Superior temporal gyrus (tissue), 1 donor: ENCODE results near the gene CFAP221.

Experiments used
- DNase-seq: peaks from one replicate; pipeline ENCODE4 v3.0.0-alpha.2; 2016; ENCODE audit errors: extremely low spot score

Gene CFAP221

DNA sequence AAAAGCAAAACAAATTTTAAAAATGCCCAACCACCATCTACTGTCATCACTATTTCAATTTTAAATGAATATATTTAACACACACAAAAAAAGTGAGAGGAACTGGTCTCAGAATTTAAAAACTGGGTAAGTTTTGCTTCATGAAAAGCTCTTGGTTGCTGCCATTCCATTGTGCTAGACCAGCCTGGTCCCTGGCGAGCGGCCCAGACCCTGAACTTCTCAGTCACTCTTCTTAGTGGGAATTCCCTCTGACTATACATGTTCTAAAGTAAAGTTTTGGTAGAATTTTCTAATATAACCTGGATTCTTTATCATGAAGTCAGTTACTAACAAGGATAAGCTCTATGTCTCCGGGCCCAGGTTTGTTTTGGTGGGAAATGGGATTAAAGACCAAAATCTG lies 99.9 kb downstream of the CFAP221 start:
- DNase-seq: no peak

DNA sequence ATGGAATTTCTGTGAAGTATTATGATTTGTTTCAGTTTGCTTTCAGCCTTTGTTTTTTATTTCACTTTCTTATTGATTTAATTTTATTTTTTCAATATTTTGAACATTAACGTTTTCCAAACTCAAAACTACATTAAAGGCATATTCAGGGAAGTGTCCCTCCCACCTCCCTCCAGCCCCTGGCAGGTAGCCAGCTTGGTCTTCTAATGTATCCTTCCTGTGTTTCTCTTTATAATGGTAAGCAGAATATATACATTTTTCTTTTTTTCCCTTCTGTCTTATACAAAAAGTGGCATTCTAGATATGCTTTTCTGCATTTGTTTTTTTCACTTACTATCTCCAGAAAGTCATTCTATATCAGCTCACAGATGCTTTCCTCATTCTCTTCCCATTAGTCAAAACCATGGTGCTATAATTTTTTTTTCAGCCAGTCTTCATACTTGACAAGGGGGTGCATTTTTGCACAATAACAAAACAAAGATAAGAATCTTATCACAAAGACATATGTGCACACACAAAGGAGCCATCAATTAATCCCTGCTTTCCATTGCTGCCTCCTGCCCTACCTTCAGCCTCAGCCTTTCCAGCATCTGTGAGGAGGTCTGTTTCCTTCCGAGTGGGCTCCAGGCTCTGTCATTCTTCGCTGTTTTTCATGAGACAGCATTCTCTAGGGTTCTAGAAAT lies 101.1 kb downstream of the CFAP221 start:
- DNase-seq: no peak

DNA sequence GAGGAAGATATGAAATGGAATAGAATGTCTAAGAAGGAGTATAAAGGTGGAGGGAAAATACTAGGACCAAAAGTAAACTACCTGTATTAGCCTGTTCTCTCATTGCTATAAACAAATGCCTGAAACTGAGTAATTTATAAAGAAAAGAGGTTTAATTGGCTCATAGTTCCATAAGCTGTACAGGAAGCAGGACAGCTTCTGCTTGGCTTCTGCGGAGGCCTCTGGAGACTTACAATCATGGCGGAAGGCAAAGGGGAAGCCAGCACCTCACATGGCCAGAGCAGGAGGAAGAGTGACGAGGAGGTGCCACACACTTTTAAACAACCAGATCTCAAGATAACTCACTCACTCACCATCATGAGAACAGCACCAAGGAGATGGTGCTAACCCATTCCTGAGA lies 101.9 kb downstream of the CFAP221 start:
- DNase-seq: no peak

DNA sequence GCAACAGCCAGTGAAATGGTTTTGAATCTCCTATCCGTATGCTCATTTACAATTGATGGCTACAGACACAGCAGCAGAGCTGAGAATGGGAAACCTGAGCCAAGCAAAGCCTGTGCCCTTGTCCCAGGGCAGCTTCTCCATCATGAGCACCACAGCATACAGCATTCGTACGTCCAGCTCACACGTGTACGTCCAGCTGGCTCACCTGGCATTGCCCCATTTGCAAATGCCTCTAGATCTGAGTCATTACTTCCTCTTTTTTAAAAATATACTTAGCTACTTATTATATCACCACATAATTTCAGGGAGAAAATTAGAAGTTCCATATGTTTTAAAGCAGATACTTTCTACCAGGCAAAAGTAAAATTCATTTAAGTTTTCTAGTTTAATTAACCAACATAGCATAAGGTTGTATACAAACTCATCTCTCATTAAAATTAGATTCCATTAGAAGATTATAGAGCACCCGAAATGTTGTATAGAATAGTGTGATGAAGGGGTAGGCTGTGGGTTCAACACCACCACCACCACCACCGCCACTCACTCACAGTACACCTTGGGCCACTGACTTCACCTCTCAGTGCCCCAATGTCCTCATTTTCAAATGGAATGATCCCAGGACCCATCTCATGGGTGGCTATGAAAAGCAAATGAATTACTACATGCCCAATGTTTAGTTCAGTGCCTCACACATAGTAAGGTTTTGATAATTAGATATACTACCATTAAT lies 103.4 kb downstream of the CFAP221 start:
- no peak for DNase-seq

DNA sequence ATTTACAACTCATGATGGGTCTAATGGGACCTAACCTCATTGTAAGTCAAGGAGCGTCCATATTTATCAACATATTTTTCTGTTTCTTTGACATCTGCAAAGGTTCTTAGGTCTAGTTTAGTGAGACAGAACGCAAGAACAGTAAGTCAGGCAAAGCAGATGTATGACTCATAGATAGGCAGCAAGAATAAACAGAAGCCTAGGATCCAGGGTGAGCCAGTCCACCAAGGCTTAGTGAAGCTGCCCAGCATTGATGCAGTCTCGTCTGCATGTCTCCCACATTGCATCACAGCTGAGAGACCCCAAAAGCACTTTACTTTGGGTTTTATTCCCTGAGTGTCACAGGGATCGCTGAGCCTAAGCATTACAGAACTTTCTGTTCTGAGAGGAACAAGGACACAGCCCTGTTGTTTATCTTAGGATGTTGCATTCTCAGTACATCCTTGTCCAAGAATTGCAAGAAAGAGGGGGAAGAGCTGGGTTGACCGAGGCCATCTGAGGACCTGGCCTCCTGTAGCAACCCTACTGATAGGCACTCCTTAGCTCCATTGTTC lies 105.2 kb downstream of the CFAP221 start:
- DNase-seq: no peak

DNA sequence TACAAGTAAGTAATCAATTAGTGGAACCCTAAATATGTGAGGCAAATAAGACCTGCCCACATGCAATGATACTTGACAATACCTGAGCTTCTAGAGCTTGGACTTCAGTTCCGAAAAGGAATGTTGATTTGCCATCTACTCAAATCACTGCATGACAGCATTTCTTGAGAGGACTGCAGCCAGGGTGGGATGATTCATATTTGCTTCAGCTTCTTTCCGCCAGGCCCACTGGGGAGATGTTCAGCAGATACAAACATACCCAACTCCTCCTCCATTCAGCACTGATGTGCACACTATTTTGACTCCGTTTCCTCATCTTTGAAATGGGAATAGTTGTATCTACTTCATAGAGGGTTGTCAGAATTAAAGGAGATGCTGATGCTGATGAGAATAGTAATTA lies 106.0 kb downstream of the CFAP221 start:
- no peak for DNase-seq

DNA sequence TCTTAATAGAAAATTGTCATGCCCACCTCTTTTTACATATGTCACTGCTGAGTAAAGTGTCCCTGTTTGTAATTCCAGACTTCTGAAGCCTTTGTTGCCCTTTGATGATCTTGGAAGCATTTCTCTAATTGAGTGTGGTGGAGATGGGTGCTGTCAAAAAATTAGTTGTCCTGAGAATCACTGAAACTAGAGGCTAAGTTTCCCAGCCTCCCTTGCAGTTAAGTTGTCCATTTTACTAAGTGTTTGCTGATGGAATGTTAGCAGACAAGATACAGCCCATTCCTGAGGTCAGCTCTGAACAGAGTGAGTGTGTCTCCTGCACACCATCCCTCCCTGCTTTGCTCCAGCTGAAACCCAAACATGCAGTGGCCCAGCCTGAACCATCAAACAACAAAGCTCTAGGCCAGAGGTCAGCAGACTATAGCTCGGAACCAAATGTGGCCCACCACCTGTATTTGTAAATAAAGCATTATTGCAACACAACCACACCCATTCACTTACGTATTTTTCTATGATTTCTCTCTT lies 106.7 kb downstream of the CFAP221 start:
- no peak for DNase-seq

DNA sequence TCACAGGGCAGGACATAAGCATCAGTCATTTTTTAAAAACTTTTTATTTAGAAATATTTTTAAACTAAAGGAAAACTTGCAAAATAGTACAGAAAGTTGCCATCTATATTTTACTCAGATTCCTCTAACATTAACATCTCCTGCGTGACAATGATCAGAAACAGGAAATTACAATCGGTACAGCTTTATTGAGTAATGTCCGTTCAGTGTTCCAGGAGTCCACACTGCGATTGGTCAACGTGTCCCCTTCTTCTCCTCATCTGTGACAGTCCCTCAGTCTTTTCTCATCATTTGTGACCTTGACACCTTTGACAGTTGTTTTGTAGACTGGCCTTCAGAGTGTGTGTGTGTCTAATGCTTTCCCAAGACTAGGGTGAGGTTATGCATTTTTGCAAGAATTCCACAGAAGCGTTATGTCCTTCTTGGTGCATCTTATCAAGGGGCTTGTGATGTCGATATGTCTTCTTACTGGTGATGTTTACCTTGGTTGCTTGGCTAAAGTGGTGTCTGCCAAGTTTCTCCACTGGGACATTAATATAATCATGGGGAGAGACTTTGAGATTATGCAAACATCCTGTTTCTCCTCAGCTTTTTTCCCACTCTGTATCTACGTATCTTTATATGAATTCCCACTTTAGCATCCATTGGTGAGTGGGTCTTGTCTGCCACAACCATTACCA lies 113.4 kb downstream of the CFAP221 start:
- no peak for DNase-seq

DNA sequence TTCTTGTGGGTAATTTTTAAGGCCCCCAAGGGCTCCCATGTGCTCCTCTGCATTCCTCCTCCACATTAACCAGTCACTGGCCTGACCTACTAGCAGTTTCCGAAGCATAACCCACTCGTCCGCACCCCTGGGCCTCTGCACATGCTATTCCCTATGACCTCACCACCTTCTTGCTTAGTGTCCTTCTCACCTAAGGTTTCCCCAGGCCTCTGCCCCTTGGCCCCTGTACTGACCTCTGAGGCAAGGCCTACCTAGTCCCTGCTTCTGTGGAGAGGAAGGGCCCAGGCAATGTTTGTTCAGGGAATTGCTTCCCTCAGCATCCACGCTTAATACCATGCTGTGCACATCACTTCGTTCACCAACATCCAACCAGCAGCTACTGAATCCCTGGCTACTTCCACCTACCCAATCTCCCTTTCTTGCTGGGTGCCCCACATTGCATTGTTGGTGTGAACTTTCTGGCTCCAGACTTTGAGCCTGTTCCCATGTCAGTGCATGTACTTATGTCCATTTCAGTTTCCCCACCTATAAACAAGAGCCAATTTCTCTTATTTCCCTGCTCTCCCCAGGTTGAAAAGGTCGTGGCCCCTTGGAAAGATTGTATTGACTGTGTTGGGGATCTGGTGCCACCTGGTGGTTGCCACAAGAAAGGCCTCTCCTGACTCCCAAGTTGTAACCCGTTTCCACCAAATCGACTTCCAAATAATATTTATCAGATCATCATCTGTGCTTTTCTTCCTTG lies 115.5 kb downstream of the CFAP221 start:
- peak; percentile 79 for DNase-seq

DNA sequence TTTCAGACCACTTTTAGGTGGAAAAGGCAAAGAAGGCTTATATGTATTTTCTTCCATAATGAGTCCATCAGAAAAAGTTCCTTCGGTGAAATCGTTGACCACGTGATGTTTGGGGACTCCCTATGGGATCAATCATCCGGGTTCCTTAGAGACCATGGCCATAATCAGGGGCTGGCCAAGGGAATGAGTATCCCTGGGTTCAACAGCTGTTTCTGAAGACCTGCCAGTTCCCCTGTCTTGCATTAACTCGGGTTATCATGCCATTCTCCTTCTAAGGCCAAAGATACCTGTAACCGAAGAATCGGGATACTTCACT lies 116.1 kb downstream of the CFAP221 start:
- no peak for DNase-seq

DNA sequence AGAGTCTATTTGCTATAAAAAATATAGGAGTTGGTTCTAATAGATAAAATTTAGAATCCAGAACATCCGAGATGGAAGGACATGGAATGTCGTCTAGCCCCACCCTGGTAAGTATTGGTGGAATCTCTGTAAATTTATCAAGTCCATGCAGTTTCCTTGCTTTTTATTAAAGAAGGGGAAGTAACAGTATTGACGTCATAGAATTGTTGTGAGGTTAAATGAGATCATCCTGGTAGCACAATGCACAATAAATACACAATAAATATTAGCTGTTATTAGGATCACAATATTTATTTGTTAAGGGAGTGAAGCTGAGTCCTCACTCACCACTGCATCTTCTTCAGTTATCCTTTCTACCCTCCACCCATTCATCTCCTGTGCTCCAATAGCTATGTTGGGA lies 118.0 kb downstream of the CFAP221 start:
- DNase-seq: no peak

DNA sequence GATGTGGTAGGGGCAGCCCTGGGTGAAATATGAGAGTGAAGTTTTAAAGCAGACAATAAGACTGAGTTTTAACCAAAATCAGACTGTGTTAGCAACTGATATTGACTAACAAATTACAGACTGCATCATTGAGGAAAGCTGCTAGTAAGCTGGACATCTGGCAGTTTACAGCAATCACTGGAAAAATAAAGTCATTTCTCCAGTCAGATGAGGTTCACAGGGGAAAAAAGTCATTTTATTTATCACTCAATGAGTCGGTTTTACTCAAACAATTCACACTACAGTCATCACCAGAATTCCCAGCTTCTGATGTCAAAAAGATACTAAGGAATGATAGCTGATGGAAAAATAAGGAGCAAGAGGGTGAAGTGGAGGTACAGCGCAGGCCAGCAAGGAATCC lies 124.3 kb downstream of the CFAP221 start:
- DNase-seq: no peak

DNA sequence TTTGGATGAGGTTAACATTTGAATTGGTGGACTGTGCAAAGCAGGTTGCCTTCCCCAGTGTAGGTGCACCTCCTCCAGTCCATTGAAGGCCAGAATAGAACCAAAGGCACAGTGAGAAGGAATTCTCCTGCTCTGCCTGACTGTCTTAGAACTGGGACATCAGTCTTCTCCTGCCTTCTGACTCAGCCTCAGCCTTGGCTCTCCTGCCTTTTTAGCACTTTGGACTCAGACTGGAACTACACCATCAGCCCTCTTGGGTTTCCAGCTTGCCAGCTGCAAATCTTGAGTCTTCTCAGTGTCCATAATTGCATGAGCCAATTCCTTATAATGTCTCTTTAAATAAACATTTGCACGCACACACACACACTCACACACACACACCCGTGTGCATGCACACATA lies 126.8 kb downstream of the CFAP221 start:
- DNase-seq: no peak

DNA sequence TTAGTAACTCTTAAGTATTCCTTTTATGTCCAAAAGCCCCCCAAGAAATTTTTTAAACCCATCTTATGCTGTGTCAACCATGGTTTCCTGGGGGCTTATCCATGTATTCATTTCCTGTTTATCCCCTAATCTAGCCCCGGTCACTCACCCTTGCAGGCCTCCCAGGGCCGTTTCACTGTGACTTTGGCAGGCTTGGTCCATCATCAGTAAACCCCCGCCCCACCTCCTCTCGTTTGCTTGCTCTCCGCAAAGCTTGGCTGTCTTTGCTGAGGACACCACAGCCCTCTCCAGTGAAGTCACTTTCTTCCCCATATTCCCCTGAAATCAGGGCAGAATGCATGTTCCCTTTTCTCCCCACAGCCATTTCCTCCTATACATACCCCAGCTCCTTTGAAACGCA lies 127.5 kb downstream of the CFAP221 start:
- DNase-seq: no peak

DNA sequence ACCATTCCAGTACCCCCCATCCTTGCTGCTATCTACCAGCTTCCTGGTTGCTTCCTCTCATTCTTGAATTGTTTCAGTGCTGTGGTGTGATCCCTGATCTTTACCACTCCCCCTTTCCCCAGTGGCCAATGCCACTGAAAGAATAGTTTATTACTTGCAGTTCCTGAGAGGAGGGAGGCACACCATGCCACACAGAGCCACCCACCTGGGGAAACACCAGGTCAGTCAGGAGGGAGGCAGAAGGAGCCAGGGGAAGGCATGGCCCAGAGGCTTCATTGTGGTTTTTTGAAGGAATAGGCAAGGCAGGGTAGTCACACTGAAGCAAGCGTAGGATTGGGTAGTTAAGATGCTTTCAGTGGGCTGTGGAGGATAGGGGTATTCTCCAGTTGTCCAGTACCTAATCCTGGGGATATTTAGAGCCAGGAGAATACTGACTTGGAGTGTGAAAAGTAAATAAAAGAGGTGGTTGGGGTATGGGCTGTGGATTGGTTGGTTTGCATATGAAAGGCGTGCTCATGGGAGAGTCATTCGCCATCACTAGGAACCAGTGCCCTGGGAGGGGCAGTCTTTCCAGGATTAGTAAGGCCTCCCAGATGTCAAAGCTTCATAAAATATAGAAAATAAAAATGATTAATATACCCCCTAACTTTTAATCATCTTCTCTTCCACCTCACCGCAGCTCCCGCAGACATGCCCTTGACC lies 128.1 kb downstream of the CFAP221 start:
- no peak for DNase-seq

DNA sequence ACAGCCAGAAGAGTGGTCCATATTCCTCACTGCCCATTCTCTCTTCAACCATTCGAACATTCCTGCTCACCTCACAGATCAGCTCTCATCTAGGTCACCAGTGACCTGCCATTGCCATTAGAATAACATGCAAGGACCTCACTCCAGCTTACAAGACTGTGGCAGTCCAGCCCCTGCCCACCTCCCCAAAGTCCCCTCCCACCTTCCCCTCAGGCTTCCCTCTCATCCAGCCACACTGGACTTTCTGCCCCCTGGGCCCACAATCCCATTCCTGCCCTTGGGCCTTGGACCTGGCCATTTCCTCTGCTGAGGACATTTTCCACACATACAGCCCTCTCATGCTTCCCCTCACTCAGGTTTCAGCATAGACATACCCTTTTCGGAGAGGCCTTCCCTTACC lies 129.5 kb downstream of the CFAP221 start:
- DNase-seq: no peak

DNA sequence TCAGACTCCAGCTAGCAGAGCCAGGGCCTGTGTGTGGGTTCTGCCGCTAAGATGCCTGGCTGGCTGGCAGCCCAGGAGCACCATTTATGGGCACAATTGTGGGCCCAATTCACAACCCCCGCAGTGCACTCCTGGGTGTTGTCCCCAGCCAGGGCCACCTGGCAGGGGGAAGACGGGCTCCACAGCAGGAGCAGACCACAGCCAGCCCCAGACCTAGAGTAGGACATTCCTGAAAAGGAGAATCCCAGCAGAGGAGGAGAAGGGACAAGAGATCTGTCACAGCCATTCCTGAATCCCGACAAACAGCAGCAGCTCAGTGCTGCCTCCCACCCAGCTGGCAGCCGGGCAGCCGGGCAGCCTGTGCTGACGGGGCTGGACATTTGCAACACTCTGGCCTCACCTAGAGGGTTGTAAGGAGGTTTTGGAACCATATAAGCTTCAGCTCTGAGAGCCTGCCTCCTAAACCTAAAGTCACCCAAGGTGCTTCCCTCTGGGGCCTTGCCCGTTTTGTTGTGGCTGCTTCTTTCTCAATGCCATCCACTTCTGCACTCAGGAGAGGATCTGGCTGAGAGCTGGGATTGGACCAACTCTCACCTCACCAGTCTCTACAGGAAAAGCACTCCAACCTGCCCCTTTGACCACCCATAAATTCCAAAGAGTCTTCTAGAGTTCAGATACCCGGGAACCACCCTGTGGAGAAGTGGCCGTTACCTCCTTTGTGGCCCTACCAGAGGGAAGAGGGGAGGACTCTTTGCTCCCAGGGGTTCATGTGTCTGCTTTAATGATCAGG lies 130.7 kb downstream of the CFAP221 start:
- DNase-seq: no peak

DNA sequence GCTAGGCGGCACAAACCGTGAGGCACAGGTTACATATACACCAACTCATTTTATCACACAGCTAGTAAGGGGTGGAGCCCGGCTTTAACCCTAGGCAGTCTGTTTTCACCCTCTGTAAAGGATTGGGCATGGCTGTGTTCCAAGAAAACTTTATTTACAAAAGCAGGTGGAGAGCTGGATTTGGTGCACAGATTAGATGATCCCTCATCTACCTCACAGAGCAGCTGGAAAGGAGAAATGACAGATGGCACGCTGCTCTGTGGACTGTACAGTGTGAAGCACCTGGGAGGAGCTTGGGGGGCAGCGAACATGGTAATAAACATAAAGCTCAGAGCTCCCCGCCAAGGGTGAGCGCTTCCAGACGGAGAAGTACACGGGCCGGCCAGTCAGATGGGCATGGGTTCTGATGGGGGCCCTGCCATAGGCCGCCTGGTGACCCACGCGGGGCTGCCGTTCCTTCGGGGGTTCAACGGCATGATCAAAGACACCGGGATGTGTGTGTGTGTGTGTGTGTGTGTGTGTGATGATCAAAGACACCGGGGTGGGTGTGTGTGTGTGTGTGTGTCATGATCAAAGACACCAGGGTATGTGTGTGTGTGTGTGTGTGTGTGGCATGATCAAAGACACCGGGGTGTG lies 133.9 kb downstream of the CFAP221 start:
- no peak for DNase-seq

DNA sequence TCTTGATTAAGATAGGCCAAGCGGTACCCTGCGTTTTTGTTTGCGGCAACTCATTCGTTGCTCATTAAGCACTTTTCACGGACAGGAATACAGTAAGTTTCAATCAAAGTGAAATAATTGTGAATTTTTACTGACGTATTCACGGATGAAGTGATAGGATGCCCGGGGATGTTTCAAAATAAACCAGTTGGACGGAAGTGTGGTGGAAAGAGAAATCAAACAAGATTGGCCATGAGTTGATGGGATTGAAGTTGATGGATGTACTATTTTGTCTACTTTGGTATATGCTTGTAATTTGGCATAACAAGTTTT lies 135.2 kb downstream of the CFAP221 start:
- DNase-seq: no peak

DNA sequence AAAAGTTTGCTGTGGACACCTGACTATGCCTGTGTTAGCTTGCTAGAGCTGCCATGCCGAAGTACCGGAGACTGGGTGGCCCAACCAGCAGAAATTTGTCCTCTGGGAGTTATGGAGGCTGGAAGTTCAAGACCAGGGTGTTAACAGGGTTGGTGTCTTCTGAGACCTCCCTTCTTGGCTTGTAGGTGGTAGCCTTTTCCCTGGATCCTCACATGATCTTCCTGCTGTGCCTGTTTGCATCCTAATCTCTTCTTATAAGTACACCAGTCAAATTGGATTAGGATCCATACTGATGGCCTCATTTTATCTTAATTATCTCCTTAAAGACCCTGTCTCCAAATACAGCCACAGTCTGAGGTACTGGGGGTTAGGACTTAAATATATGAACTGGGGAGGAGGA lies 135.6 kb downstream of the CFAP221 start:
- DNase-seq: no peak
